ENCODE measurements around the gene OPTC. TPM values are rescaled to one million over a fixed set of nuclear protein-coding genes. Genes with fewer than 3 reads are reported as not detected.

Gene OPTC
- polyA plus RNA-seq, 1 donor from 2014 or later, result not detected

DNA sequence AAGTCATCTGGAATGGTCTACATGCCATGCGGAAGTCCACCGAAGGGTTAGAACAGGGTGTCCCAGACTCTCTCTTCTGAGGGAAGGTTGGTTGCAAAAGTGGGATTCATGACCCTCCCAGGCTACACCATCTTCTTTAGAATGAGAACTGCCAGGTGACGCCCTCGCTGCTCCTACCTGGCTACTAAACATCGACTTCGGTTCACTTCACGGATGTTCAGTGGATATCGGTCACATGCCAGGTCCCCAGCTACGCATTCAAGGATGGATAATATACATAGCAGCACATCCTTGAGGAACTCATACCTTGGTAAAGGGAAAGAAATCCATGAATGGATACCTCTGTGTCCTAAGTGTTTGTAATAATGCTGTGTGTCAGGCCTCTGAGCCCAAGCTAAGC is 3.3 kb upstream of the OPTC start:
- no peaks in the 10 kb centered on the region for H4K20me1 ChIP-seq (ENCODE audit: insufficient read depth)
- no peak for TF ChIP-seq EP300 (conservative IDR thresholded peaks at IDR 0.05; ENCODE audit: poor library complexity, severe bottlenecking)
- no peak for TF ChIP-seq POLR2AphosphoS5 (IDR thresholded peaks at IDR 0.05)
- TF ChIP-seq, protein P1, sequence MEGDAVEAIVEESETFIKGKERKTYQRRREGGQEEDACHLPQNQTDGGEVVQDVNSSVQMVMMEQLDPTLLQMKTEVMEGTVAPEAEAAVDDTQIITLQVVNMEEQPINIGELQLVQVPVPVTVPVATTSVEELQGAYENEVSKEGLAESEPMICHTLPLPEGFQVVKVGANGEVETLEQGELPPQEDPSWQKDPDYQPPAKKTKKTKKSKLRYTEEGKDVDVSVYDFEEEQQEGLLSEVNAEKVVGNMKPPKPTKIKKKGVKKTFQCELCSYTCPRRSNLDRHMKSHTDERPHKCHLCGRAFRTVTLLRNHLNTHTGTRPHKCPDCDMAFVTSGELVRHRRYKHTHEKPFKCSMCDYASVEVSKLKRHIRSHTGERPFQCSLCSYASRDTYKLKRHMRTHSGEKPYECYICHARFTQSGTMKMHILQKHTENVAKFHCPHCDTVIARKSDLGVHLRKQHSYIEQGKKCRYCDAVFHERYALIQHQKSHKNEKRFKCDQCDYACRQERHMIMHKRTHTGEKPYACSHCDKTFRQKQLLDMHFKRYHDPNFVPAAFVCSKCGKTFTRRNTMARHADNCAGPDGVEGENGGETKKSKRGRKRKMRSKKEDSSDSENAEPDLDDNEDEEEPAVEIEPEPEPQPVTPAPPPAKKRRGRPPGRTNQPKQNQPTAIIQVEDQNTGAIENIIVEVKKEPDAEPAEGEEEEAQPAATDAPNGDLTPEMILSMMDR (IDR thresholded peaks at IDR 0.05; ENCODE audit: poor library complexity, severe bottlenecking), result no peak
- no peak for TF ChIP-seq EZH2 (IDR thresholded peaks at IDR 0.05; ENCODE audit: borderline replicate concordance, insufficient read depth, low read length, poor library complexity, severe bottlenecking)
- TF ChIP-seq, protein P2, sequence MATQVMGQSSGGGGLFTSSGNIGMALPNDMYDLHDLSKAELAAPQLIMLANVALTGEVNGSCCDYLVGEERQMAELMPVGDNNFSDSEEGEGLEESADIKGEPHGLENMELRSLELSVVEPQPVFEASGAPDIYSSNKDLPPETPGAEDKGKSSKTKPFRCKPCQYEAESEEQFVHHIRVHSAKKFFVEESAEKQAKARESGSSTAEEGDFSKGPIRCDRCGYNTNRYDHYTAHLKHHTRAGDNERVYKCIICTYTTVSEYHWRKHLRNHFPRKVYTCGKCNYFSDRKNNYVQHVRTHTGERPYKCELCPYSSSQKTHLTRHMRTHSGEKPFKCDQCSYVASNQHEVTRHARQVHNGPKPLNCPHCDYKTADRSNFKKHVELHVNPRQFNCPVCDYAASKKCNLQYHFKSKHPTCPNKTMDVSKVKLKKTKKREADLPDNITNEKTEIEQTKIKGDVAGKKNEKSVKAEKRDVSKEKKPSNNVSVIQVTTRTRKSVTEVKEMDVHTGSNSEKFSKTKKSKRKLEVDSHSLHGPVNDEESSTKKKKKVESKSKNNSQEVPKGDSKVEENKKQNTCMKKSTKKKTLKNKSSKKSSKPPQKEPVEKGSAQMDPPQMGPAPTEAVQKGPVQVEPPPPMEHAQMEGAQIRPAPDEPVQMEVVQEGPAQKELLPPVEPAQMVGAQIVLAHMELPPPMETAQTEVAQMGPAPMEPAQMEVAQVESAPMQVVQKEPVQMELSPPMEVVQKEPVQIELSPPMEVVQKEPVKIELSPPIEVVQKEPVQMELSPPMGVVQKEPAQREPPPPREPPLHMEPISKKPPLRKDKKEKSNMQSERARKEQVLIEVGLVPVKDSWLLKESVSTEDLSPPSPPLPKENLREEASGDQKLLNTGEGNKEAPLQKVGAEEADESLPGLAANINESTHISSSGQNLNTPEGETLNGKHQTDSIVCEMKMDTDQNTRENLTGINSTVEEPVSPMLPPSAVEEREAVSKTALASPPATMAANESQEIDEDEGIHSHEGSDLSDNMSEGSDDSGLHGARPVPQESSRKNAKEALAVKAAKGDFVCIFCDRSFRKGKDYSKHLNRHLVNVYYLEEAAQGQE (IDR thresholded peaks at IDR 0.05; ENCODE audit: borderline replicate concordance), result no peak
- TF ChIP-seq RAD21 (conservative IDR thresholded peaks at IDR 0.05), result no peak
- TF ChIP-seq SMC3 (conservative IDR thresholded peaks at IDR 0.05; ENCODE audit: poor library complexity), result no peak
- TF ChIP-seq TAF1 (IDR thresholded peaks at IDR 0.05; ENCODE audit: low read depth), result no peak
- TF ChIP-seq MXI1 (conservative IDR thresholded peaks at IDR 0.05; ENCODE audit: poor library complexity, severe bottlenecking), result no peak
- H3K27me3 ChIP-seq (ENCODE audit: insufficient read depth, low read depth, low read length), result no peaks in the 10 kb centered on the region
- H3K79me2 ChIP-seq (replicated peaks; ENCODE audit: insufficient read depth, low read length), result no peaks in the 10 kb centered on the region
- no peaks in the 10 kb centered on the region for H3K9me3 ChIP-seq (ENCODE audit: low read length)
- H3F3A ChIP-seq (ENCODE audit: insufficient read depth, low read length, poor library complexity, severe bottlenecking), result no peaks in the 10 kb centered on the region
- no peak overlapping the region for H3K4me3 ChIP-seq (ENCODE audit: low read length)
- H3K9ac ChIP-seq (ENCODE audit: low read length), result no peak overlapping the region
- H2AFZ ChIP-seq (ENCODE audit: low read depth, low read length), result no peak overlapping the region
- H3K36me3 ChIP-seq (ENCODE audit: insufficient read depth, low read length), result no peaks in the 10 kb centered on the region
- no peak overlapping the region for H3K27ac ChIP-seq (ENCODE audit: low read length)
- H3K9me2 ChIP-seq (ENCODE audit: insufficient read depth, low read length), result no peaks in the 10 kb centered on the region
- no peak overlapping the region for H3K4me2 ChIP-seq (ENCODE audit: low read length)

DNA sequence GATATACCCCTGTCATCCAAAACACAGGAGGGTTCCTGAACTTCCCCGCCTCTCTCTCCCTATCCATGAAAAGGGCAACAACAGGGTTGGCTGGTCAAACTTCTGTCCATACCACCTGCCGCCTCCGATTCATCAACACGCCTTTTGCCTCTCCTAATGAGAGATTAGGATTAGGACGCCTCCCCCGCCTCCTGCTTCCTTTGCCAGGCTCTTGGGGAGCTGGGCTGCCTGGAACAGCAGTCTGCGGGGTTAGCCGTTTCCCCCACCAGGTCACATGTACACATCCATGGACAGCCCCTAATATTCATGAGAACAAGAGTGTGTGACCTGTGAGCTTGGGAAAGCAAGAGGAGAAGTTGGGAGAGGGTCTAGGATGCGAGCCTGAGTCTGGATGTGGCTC is 2.3 kb upstream of the OPTC start:
- Histone ChIP-seq H3K9me2 (ENCODE audit: insufficient read depth, low read length) (no peaks in the 10 kb centered on the region), H2AFZ (ENCODE audit: low read depth, low read length) (no peak overlapping the region), H3K4me2 (ENCODE audit: low read length) (no peak overlapping the region), H3K27me3 (ENCODE audit: insufficient read depth, low read depth, low read length) (no peaks in the 10 kb centered on the region), H3K27ac (ENCODE audit: low read length) (no peak overlapping the region), H3K9me3 (ENCODE audit: low read length) (no peaks in the 10 kb centered on the region), H4K20me1 (ENCODE audit: insufficient read depth) (no peaks in the 10 kb centered on the region), H3K36me3 (ENCODE audit: insufficient read depth, low read length) (no peaks in the 10 kb centered on the region), H3K4me3 (ENCODE audit: low read length) (no peak overlapping the region), H3K79me2 (replicated peaks; ENCODE audit: insufficient read depth, low read length) (no peaks in the 10 kb centered on the region), H3F3A (ENCODE audit: insufficient read depth, low read length, poor library complexity, severe bottlenecking) (no peaks in the 10 kb centered on the region), H3K9ac (ENCODE audit: low read length) (no peak overlapping the region)
- TF ChIP-seq RAD21 (conservative IDR thresholded peaks at IDR 0.05) (no peak), EP300 (conservative IDR thresholded peaks at IDR 0.05; ENCODE audit: poor library complexity, severe bottlenecking) (no peak), POLR2AphosphoS5 (IDR thresholded peaks at IDR 0.05) (no peak), SMC3 (conservative IDR thresholded peaks at IDR 0.05; ENCODE audit: poor library complexity) (no peak), MXI1 (conservative IDR thresholded peaks at IDR 0.05; ENCODE audit: poor library complexity, severe bottlenecking) (no peak), EZH2 (IDR thresholded peaks at IDR 0.05; ENCODE audit: borderline replicate concordance, insufficient read depth, low read length, poor library complexity, severe bottlenecking) (no peak), TAF1 (IDR thresholded peaks at IDR 0.05; ENCODE audit: low read depth) (no peak)
- TF ChIP-seq, protein P1 (IDR thresholded peaks at IDR 0.05; ENCODE audit: poor library complexity, severe bottlenecking), result no peak
- TF ChIP-seq, protein P2 (IDR thresholded peaks at IDR 0.05; ENCODE audit: borderline replicate concordance), result no peak
